GM12891 (cell line): ENCODE data around the gene SPATA32.

Experiments used
- POLR2A ChIP-seq: IDR thresholded peaks from 2 replicates; pipeline ENCODE4 v1.6.1; 2011; ENCODE audit warnings: low read depth, low read length, control low read depth
- POLR2AphosphoS5 ChIP-seq: IDR thresholded peaks from 2 replicates; pipeline ENCODE4 v1.6.1; 2011; ENCODE audit warnings: low read depth, low read length, control low read depth

DNA sequence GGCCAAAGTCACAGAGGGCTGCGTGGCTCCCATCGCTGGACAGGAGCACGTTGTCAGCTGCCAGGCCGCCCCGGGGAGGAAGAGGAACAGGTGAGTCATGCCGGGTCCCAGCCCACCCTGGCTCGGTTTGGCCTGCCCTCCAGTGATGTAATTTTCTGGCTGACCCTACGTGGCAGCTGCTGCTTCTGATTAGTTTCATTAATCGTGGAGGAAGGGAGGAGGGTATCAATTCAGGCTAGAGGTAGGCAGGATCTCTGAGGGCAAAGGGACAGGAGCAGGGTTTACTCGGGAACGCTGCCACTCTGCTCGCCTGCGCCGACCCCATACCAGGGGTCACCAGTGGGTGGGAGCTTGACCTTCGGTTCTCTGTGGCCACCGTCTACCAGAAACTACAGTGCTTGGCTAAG is 11.7 kb upstream of the SPATA32 start:
- TF ChIP-seq POLR2A (no peak), POLR2AphosphoS5 (no peak)
